CD4-positive, alpha-beta T cell treated with Interleukin-15 for 4 hours (primary cell): Measurements from ENCODE around the gene ZNF618.

Experiments used
- DNase-seq: peaks from one replicate; pipeline ENCODE4 v3.0.0-alpha.2; 2020; ENCODE audit warnings: low spot score

Gene ZNF618

GRCh38 chr9:114002271-114002985 is 126.3 kb downstream of the ZNF618 start:
- DNase-seq: no peak

GRCh38 chr9:114002986-114003350 is 126.9 kb downstream of the ZNF618 start:
- no peak for DNase-seq

DNA sequence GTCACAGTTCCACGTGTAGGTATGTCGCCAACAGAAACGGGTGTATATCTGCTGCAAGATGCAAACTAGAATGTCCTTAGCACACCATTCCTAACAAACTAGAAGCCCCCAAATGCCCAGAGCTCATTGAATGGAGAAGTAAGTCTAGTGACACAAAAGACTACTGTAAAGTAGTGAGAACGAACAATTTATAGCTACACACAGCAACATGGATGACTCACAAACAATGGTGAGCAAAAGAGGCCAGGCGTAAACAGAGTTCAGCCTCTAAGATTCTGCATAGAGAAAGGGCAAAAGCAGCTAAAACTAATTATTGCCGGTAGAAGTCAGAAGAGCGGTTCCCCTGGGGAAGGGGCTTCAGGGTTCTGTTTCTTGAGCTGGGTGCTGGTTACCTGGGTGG is 127.2 kb downstream of the ZNF618 start:
- no peak for DNase-seq

DNA sequence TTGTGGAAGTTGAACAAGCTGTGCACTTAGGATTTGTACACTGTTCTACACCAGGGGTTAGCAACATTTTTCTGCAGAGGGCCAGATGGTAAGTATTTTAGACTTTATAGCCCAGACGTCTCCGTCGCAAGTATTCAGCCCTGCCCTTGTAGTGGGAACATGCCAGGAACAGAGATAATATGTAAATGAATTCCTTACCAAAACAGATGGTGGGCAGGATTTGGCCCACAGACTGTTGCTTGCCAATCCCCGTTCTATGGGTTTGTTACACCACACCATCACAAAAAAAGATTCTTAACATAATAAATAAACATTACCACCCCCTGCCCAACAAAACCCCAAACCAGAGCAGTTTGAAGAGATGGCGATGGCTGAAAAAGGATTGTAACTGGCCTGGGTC is 127.6 kb downstream of the ZNF618 start:
- no peak for DNase-seq

- no peak for DNase-seq
Observed at GRCh38 chr9:114004221-114004716, 128.2 kb downstream of the ZNF618 start.

- DNase-seq: no peak
Observed at GRCh38 chr9:114005371-114006154, 129.5 kb downstream of the ZNF618 start.

- DNase-seq: no peak
Observed at GRCh38 chr9:114006155-114006550, 130.0 kb downstream of the ZNF618 start.

- no peak for DNase-seq
Observed at GRCh38 chr9:114006931-114007691, 131.0 kb downstream of the ZNF618 start.

DNA sequence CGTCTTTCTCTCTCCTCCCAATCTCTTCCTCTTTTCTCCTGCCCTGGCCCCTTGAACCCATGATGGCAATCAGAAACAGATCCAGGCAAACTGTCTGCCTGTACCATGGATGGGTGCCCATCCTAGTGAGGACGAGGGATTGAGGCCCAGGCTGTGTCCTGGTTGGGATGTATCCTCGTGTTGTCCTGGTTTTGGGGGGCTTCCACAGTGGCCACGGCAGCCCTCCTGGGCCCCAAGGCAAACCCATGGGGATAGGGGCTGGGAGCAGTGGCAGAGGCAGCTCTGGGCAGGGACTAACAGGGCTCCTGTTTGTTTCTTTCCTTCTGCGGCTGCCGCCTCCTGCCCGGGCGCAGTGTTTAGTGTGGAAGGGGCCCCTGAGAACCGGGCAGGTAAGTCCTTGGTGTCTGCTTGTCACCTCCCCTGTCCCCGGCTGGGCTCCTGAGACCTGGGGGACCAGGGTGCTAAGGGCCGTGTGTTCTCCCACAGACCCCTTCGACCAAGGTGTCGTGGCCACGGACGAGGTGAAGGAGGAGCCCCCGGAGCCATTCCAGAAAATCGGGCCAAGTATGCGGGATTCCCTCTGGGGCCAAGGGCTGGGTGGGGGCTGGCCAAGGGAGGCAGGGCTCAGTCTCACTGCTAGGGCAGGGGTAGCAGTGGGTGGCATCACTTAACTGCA is 132.0 kb downstream of the ZNF618 start:
- no peak for DNase-seq

DNA sequence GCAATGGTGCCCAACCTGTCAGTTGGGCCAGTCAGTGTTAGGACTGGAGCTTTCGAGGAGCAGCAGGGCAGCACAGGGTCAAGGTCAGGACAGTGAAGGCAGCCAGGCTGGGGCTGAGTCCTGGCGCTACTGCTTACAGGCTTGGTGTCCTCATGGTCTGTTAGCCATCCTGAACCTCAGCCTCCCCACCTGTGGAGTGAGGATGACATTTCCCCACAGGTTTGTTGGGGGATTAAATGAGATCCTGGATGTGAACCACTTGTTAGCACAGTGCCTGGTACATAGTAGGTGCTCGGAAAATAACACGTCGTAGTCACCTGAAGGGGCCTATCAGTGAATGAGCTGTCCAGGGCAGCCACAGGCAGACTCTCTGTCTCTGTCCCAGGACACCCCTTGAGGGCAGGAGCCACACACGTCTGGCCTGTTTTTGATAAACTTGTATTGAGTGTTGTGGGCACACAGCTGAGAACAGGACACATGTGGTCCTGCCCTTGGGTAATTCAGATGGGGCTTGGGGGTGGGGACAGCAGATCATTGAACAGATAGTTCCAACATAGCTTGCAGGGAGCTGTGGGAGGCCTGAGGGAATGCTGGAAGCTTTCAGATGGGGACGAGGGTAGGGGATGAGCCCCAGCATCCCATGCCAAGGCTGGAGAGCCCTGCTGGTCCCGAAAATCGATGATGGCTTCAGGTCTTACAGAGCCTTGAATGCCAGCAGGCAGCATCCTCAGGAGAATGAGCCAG is 132.7 kb downstream of the ZNF618 start:
- DNase-seq: no peak

DNA sequence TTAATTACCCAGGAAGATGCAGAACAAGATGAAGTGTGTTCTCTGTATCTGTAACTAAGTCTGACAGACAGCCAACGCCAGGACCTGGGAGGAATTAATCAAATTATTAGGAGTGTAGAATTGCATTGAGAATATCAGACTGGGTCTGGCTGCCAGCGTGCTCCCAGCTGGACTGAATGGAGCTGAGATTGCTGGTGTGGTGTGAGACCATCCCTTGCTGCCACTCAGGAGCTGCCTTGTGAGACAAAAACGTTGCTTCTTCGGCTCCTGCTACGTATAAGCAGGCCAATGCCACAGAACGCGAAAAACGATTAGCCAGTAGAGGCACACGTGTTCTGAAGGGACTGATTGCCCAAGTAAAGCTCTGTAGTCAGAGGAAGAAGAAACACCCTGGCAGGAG is 135.2 kb downstream of the ZNF618 start:
- no peak for DNase-seq

DNA sequence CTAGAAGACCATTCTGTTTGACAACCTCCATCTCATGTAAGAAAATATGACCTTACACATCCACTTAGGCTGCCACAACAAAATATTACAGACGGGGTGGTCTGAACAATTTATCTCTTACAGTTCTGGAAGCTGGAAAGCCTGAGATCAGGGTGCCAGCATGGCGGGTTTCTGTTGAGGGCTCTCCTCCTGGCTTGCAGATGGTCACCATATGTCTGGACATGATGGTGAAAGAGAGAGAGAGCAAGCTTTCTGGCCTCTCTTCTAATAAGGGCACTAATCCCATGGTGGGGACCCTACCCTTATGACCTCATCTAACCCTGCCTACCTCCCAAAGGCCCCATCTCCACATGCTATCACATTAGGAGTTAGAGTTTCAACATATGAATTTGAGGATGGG is 136.0 kb downstream of the ZNF618 start:
- no peak for DNase-seq

DNA sequence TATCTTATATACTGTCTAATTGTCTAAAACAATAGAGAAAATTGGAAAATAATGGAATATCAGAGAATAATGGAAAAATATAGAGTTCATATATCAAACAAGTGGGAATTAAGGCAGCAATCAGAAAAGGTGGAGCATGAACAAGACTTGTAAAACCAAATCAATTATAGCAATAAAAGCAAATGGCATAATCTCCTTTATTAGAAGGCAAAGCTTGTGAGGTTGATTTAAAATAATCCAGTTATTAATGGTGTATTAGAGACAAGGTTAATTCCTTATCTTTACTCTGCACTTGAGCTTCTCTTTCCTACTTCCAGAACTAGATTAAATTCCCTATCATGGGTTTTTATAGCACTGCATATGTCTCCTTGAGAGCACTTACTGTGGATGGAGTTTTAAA is 137.9 kb downstream of the ZNF618 start:
- no peak for DNase-seq

GRCh38 chr9:114015607-114016006 is 139.5 kb downstream of the ZNF618 start:
- no peak for DNase-seq

DNA sequence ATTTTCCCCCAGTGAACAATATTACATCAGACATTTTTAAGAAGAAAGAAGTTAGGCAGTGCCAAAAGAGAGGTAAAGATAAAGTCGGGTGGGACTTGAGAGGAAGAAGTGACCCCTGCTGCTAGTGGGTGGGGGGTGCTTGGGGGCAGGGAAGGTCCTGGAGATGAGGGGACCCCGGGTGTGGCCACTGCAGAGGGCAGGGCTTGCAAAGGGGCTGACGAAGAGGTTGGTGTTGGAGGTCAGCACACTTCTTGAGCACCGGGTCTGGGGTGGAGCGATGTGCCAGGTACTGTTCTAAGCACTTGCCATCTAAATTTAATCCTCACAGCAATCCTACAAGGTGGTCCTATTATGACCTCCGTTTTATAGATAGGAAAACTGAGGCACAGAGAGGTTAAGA is 140.0 kb downstream of the ZNF618 start:
- DNase-seq: no peak

DNA sequence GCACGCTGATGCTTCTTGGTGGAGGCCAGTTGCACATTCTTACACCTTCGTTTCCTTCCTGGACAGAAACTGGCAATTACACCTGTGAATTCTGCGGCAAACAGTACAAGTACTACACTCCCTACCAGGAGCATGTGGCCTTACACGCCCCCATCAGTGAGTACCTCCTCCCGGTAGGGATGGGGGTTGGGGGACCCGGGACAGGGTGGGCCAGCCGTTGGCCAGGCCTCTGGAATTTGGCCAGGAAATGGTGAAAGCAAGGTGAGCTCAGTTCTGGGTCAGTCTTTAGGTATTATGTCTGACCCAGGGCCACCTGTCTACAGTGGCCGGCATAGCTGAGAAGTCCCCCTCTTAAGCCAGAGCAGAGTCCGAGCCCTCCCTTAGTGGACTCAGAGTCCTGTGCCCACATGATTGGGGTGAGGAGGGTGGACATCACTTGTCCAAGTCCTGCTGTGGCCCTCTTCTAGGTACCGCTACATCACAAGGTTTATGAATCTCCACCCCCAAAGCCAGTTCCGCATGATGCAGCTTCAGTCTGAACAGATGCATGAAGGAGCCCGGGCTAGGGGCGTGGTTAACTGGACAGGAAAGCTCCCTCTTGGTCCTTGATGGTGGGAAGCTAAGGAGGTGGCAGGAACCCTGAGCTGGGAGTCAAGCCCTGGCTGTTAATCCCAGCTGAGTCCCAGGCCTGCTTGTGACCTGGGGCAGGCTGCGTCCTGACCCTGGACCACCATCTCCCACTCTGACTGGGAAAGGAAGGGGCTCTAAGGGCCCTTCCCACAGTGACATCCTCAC is 140.7 kb downstream of the ZNF618 start:
- DNase-seq: no peak

DNA sequence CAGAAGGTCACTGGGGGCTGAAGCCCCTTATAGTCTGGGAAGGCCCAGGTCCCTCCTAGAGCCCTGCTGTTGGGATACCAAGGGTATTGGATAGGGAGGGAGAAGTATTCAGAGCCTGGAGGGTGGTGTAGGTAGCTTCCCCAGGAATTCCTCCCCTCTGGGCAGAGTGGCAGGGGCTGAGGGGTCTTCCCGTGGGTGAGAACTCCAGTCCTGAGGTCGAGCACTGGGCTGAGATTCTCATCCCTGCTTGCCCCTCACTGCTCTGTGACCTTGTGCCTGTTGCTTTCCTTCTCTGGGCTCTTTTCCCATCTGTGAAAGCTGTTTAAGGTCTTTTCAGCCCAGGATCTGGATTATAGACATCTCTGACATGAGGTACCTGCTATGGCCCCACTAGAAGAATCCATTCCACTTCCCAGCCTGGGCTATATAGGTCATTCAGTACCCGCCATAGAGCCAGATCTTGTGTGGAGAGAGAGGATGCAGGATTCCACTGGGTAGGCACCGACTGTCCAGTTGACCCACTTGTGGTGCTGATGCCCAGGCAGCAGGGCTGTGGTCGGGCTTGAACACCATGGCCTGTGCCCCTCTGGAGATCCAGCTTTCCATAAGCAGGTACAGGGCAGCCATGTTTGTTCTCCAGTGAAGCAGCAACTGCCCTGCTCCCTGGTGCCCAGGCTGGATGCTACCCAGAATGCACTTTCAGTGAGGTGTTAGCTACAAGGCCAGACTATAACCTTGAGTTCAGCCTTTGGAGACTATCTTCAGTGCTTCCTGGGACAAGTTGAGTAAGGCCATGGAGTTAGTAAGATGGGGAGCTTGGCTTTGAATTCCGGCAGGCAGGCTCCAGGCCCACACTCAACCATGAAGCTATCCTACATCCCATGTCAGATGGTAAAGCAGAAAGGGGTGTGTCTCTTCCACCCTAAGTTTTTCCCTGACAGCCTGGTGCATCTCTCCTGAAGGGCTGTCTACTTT is 141.9 kb downstream of the ZNF618 start:
- DNase-seq: no peak

GRCh38 chr9:114021578-114021977 is 145.5 kb downstream of the ZNF618 start:
- DNase-seq: no peak

DNA sequence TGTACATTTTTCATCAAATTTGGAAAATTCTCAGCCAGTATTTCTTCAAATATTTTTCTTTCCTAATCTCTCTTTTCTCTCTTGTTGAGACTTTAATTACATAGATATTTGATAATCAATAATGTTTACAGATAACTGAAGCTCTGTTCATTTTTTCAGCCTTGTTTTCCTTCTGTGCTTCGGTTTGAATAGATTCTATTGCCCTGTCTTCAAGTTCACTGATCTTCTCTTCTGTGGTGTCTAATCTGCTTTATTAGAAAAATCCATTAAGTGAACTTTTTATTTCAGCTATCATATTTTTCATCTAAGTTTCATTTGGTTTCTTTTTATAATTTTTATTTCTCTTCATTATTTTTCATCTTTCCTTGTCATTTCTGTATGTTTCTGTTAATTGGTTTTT is 147.9 kb downstream of the ZNF618 start:
- DNase-seq: no peak
